H9 (cell line): ENCODE measurements around the gene HTRA3. TPM values are rescaled to one million over a fixed set of nuclear protein-coding genes. Genes with fewer than 3 reads are reported as not detected.

ENCODE experiments used
- DNase-seq: peaks from one replicate; pipeline ENCODE4 v3.0.0-alpha.2; 2017
- H2AFZ ChIP-seq: one replicate; pipeline ENCODE4 v1.6.1; 2013; ENCODE audit warnings: mild to moderate bottlenecking, low read length, control low read depth, moderate library complexity
- H2AK5ac ChIP-seq: 2 replicates; pipeline ENCODE4 v1.6.1; 2013; ENCODE audit warnings: low read length, control low read depth, mixed read lengths; ENCODE audit not compliant: insufficient read length
- H2BK120ac ChIP-seq: one replicate; pipeline ENCODE4 v1.6.1; 2013; ENCODE audit warnings: low read depth, mild to moderate bottlenecking, low read length, control low read depth, inconsistent platforms; ENCODE audit not compliant: poor library complexity, severe bottlenecking
- H2BK12ac ChIP-seq: 2 replicates; pipeline ENCODE4 v1.6.1; 2013; ENCODE audit warnings: low read length, control low read depth, mixed read lengths, low read depth; ENCODE audit not compliant: insufficient read length
- H2BK15ac ChIP-seq: 2 replicates; pipeline ENCODE4 v1.6.1; 2013; ENCODE audit warnings: low read depth, low read length, control low read depth
- H2BK20ac ChIP-seq: one replicate; pipeline ENCODE4 v1.6.1; 2013; ENCODE audit warnings: low read depth, mild to moderate bottlenecking, low read length, control low read depth, inconsistent platforms; ENCODE audit not compliant: poor library complexity, severe bottlenecking
- H2BK5ac ChIP-seq: 2 replicates; pipeline ENCODE4 v1.6.1; 2013; ENCODE audit warnings: low read length, control low read depth, mixed read lengths; ENCODE audit not compliant: insufficient read length
- H3K14ac ChIP-seq: 2 replicates; pipeline ENCODE4 v1.6.1; 2013; ENCODE audit warnings: low read length, control low read depth; ENCODE audit not compliant: insufficient read depth
- H3K18ac ChIP-seq: 2 replicates; pipeline ENCODE4 v1.6.1; 2013; ENCODE audit warnings: low read depth, mild to moderate bottlenecking, mixed read lengths, low read length, control low read depth; ENCODE audit not compliant: insufficient read length
- H3K23ac ChIP-seq: 2 replicates; pipeline ENCODE4 v1.6.1; 2013; ENCODE audit warnings: low read length, control low read depth, mixed read lengths, low read depth; ENCODE audit not compliant: insufficient read length
- H3K23me2 ChIP-seq: 2 replicates; pipeline ENCODE4 v1.6.1; 2013; ENCODE audit warnings: low read depth, mild to moderate bottlenecking, mixed read lengths, low read length, control low read depth; ENCODE audit not compliant: insufficient read length, poor library complexity, severe bottlenecking
- H3K27ac ChIP-seq: 2 replicates; pipeline ENCODE4 v1.5.1; 2013; ENCODE audit warnings: low read length, control low read depth, mixed read lengths, low read depth; ENCODE audit not compliant: insufficient read length
- H3K27me3 ChIP-seq: 2 replicates; pipeline ENCODE4 v1.6.1; 2013; ENCODE audit warnings: low read length, control low read depth, inconsistent platforms; ENCODE audit not compliant: insufficient read depth
- H3K4ac ChIP-seq: 2 replicates; pipeline ENCODE4 v1.6.1; 2013; ENCODE audit warnings: low read depth, mild to moderate bottlenecking, control low read depth, inconsistent platforms, low read length, moderate library complexity
- H3K4me1 ChIP-seq: 2 replicates; pipeline ENCODE4 v1.6.1; 2013; ENCODE audit warnings: low read length, control low read depth, inconsistent platforms; ENCODE audit not compliant: insufficient read depth
- H3K4me2 ChIP-seq: 2 replicates; pipeline ENCODE4 v1.6.1; 2013; ENCODE audit warnings: low read length, control low read depth, mixed read lengths; ENCODE audit not compliant: insufficient read length, insufficient read depth
- H3K56ac ChIP-seq: 2 replicates; pipeline ENCODE4 v1.6.1; 2013; ENCODE audit warnings: low read depth, mild to moderate bottlenecking, mixed read lengths, low read length, control low read depth; ENCODE audit not compliant: insufficient read length
- H3K79me1 ChIP-seq: 2 replicates; pipeline ENCODE4 v1.6.1; 2013; ENCODE audit warnings: low read depth, mild to moderate bottlenecking, moderate library complexity, low read length, control low read depth, inconsistent platforms; ENCODE audit not compliant: insufficient read depth, poor library complexity, severe bottlenecking
- H3K79me2 ChIP-seq: 2 replicates; pipeline ENCODE4 v1.6.1; 2013; ENCODE audit warnings: low read length, control low read depth, inconsistent platforms; ENCODE audit not compliant: insufficient read depth
- H3K9ac ChIP-seq: 2 replicates; pipeline ENCODE4 v1.6.1; 2013; ENCODE audit warnings: low read length, control low read depth, mixed read lengths; ENCODE audit not compliant: insufficient read length; ENCODE audit errors: extremely low read depth
- H3K9me3 ChIP-seq: one replicate; pipeline ENCODE4 v1.6.1; 2013; ENCODE audit warnings: low read depth, low read length, inconsistent platforms; ENCODE audit not compliant: control insufficient read depth
- H3T11ph ChIP-seq: one replicate; pipeline ENCODE4 v1.6.1; 2013; ENCODE audit warnings: mild to moderate bottlenecking, low read length, control low read depth, inconsistent platforms
- H4K20me1 ChIP-seq: one replicate; pipeline ENCODE4 v1.6.1; 2013; ENCODE audit not compliant: control insufficient read depth, insufficient read length, insufficient read depth
- H4K5ac ChIP-seq: 2 replicates; pipeline ENCODE4 v1.6.1; 2013; ENCODE audit warnings: low read depth, mild to moderate bottlenecking, mixed read lengths, low read length, control low read depth; ENCODE audit not compliant: insufficient read length
- H4K8ac ChIP-seq: replicated peaks from 2 replicates; pipeline ENCODE4 v1.6.1; 2013; ENCODE audit warnings: low read length, control low read depth, mixed read lengths, low read depth; ENCODE audit not compliant: insufficient read length
- H4K91ac ChIP-seq: 2 replicates; pipeline ENCODE4 v1.6.1; 2013; ENCODE audit warnings: low read depth, mild to moderate bottlenecking, moderate library complexity, mixed read lengths, low read length, control low read depth; ENCODE audit not compliant: insufficient read length
- H3K27ac Mint-ChIP-seq, 3 experiments: 2 replicates in 2 of 3; 3 replicates in 1 of 3; pipeline ENCODE4 v1.8.0; 2020 to 2021; ENCODE audit warnings: mixed read lengths in 3 of 3, mild to moderate bottlenecking in 1 of 3, moderate library complexity in 1 of 3
- H3K27me3 Mint-ChIP-seq: 2 replicates; pipeline ENCODE4 v1.8.0; 2021; ENCODE audit warnings: low read depth, mild to moderate bottlenecking, moderate library complexity, mixed read lengths
- H3K36me3 Mint-ChIP-seq, 3 experiments: 2 replicates in 2 of 3; 3 replicates in 1 of 3; pipeline ENCODE4 v1.8.0; 2020 to 2021; ENCODE audit warnings: low read depth in 3 of 3, mixed read lengths in 3 of 3; ENCODE audit not compliant: insufficient read depth in 1 of 3
- H3K4me1 Mint-ChIP-seq, 2 experiments: 2 replicates each; pipeline ENCODE4 v1.8.0; 2020; ENCODE audit warnings: mixed read lengths in 2 of 2
- H3K4me3 Mint-ChIP-seq, 2 experiments: 2 replicates in 1 of 2; 3 replicates in 1 of 2; pipeline ENCODE4 v1.8.0; 2020 to 2021; ENCODE audit warnings: mild to moderate bottlenecking in 2 of 2, mixed read lengths in 2 of 2, moderate library complexity in 1 of 2
- H3K9me3 Mint-ChIP-seq, 2 experiments: 2 replicates in 1 of 2; 3 replicates in 1 of 2; pipeline ENCODE4 v1.8.0; 2020; ENCODE audit warnings: mild to moderate bottlenecking in 2 of 2, mixed read lengths in 2 of 2, moderate library complexity in 1 of 2
- WGBS: extraction: QIAGEN DNeasy Blood & Tissue Kit; methylation state at CpG from one replicate; pipeline ENCODE4 v1.1.7; 2013; ENCODE audit warnings: missing lambda C conversion rate, low lambda C conversion rate, mixed read lengths; ENCODE audit not compliant: insufficient read length; ENCODE audit errors: extremely low coverage; 5-methylcytosine and 5-hydroxymethylcytosine counted together
- total RNA-seq: library from RNA; stranded (reverse); gene quantifications from 2 replicates; pipeline ENCODE4 v1.2.1, GENCODE V29; 2021
- TF ChIP-seq, protein P1 (sequence below): fragments of 200-600 bp; sonication (generic); conservative IDR thresholded peaks from 3 replicates; pipeline ENCODE4 v1.8.0; 2021; ENCODE audit warnings: antibody characterized with exemption, mild to moderate bottlenecking

The HTRA3 gene
- total RNA-seq, 1 experiment from 2014 or later: 3.0 TPM

DNA sequence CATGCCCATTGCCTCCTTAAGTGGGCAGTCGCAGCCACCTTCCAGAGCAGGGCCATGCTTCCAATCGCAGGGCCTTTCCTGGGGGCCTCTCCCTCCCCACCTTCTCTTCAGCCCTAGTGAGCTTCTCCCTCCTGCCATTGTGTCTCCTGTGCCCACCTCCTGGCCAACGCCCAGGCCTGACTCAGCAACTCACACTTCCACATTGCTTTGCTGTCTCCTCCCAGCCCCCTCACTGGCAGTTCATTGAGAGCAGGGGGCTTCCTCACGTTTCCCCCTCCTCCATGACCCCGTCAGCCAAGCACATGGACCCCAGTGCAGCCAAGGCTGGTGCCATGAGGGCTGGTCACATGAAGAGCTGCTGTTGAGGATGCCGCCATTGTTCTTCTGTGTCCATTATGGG, 25.9 kb downstream of the HTRA3 start:
- H2BK5ac ChIP-seq: no peak overlapping the region
- H3K9ac ChIP-seq: no peak overlapping the region
- H2BK120ac ChIP-seq: no peak overlapping the region
- no peaks in the 10 kb centered on the region for H3K79me1 ChIP-seq
- no peaks in the 10 kb centered on the region for H4K20me1 ChIP-seq
- no peaks in the 10 kb centered on the region for H3K79me2 ChIP-seq
- no peak overlapping the region for H3K56ac ChIP-seq
- H3K4me2 ChIP-seq: no peak overlapping the region
- TF ChIP-seq, protein P1, sequence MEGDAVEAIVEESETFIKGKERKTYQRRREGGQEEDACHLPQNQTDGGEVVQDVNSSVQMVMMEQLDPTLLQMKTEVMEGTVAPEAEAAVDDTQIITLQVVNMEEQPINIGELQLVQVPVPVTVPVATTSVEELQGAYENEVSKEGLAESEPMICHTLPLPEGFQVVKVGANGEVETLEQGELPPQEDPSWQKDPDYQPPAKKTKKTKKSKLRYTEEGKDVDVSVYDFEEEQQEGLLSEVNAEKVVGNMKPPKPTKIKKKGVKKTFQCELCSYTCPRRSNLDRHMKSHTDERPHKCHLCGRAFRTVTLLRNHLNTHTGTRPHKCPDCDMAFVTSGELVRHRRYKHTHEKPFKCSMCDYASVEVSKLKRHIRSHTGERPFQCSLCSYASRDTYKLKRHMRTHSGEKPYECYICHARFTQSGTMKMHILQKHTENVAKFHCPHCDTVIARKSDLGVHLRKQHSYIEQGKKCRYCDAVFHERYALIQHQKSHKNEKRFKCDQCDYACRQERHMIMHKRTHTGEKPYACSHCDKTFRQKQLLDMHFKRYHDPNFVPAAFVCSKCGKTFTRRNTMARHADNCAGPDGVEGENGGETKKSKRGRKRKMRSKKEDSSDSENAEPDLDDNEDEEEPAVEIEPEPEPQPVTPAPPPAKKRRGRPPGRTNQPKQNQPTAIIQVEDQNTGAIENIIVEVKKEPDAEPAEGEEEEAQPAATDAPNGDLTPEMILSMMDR: no peak
- WGBS: no CpG with 5 or more reads among the region's 6 CpGs
- H4K5ac ChIP-seq: no peak overlapping the region
- H3K23me2 ChIP-seq: no peaks in the 10 kb centered on the region
- H3K4me1 ChIP-seq: no peaks in the 10 kb centered on the region
- H2BK15ac ChIP-seq: no peak overlapping the region
- H2BK12ac ChIP-seq: no peak overlapping the region
- H3K27ac ChIP-seq: no peak overlapping the region
- no peaks in the 10 kb centered on the region for H3K9me3 ChIP-seq
- H2AFZ ChIP-seq: no peak overlapping the region
- H3K4me1 Mint-ChIP-seq: no peaks in the 10 kb centered on the region
- H4K8ac ChIP-seq: no peak overlapping the region
- no peak overlapping the region for H2BK20ac ChIP-seq
- H3T11ph ChIP-seq: no peak overlapping the region
- no peak overlapping the region for H3K27ac Mint-ChIP-seq
- H3K4me3 Mint-ChIP-seq: no peak overlapping the region
- no peak overlapping the region for H4K91ac ChIP-seq
- no peak for DNase-seq
- no peak overlapping the region for H3K23ac ChIP-seq
- no peak overlapping the region for H2AK5ac ChIP-seq
- H3K36me3 Mint-ChIP-seq: peaks cover 4 to 7% (median 4%) of the 10 kb centered on the region in 3 experiments; a peak in 5 of 7 replicates
- no peaks in the 10 kb centered on the region for H3K27me3 ChIP-seq
- H3K14ac ChIP-seq: no peak overlapping the region
- no peak overlapping the region for H3K4ac ChIP-seq
- no peaks in the 10 kb centered on the region; the same call in none of the 2 replicates for H3K27me3 Mint-ChIP-seq
- no peak overlapping the region for H3K18ac ChIP-seq
- peaks cover 5 to 6% of the 10 kb centered on the region in 2 experiments; a peak in 3 of 5 replicates for H3K9me3 Mint-ChIP-seq
